Suprapubic skin (tissue), 4 donors: Measurements from ENCODE around the gene RUNX1. TPM values are rescaled to one million over a fixed set of nuclear protein-coding genes. Genes with fewer than 3 reads are reported as not detected.

Experiments used
- DNase-seq, 2 donors: peaks; one replicate each; pipeline ENCODE4 v3.0.0-alpha.2; 2019; ENCODE audit warnings: low spot score in 2 of 2
- H3K27ac ChIP-seq: fragments of 200-600 bp; sonication (generic); one replicate; pipeline ENCODE4 v1.5.1; 2019
- H3K27me3 ChIP-seq: fragments of 200-600 bp; sonication (generic); one replicate; pipeline ENCODE4 v1.5.1; 2019
- H3K36me3 ChIP-seq: fragments of 200-600 bp; sonication (generic); one replicate; pipeline ENCODE4 v1.5.1; 2019
- H3K4me1 ChIP-seq: fragments of 200-600 bp; sonication (generic); one replicate; pipeline ENCODE4 v1.5.1; 2019
- H3K4me3 ChIP-seq: fragments of 200-600 bp; sonication (generic); one replicate; pipeline ENCODE4 v1.5.1; 2019; ENCODE audit warnings: mild to moderate bottlenecking
- H3K9me3 ChIP-seq: fragments of 200-600 bp; sonication (generic); one replicate; pipeline ENCODE4 v1.5.1; 2019
- CTCF ChIP-seq, 2 donors: fragments of 200-600 bp in 1 of 2; fragments of 450-650 bp in 1 of 2; sonication (generic) in 1 of 2; IDR thresholded peaks; one replicate each; pipeline ENCODE4 v1.5.1; 2016 to 2019; ENCODE audit warnings: antibody characterized with exemption in 2 of 2, mild to moderate bottlenecking in 1 of 2, moderate library complexity in 1 of 2
- EP300 ChIP-seq: sonication (generic); formaldehyde crosslinking; IDR thresholded peaks from one replicate; pipeline ENCODE4 v1.6.1; 2017; ENCODE audit warnings: antibody characterized with exemption
- POLR2A ChIP-seq, 2 donors: fragments of 450-650 bp; IDR thresholded peaks; one replicate each; pipeline ENCODE4 v1.6.1; 2017; ENCODE audit warnings: antibody characterized with exemption in 2 of 2, mild to moderate bottlenecking in 2 of 2, moderate library complexity in 2 of 2
- POLR2AphosphoS5 ChIP-seq, 3 donors: sonication (generic); formaldehyde crosslinking; IDR thresholded peaks; one replicate each; pipeline ENCODE4 v1.6.1; 2017; ENCODE audit warnings: antibody characterized with exemption in 3 of 3
- WGBS: methylation state at CpG from one replicate; pipeline ENCODE4 v1.1.5; 2018; 5-methylcytosine and 5-hydroxymethylcytosine counted together
- total RNA-seq, 4 donors: library from RNA; depleted of rRNA; stranded (reverse); fragments of >200 nt; gene quantifications; one replicate each; pipeline ENCODE4 v1.1.0, GENCODE V29; 2016

RUNX1 gene
- total RNA-seq, 4 donors from 2014 or later: 15.4 to 26.7 (median 20.5) TPM

DNA sequence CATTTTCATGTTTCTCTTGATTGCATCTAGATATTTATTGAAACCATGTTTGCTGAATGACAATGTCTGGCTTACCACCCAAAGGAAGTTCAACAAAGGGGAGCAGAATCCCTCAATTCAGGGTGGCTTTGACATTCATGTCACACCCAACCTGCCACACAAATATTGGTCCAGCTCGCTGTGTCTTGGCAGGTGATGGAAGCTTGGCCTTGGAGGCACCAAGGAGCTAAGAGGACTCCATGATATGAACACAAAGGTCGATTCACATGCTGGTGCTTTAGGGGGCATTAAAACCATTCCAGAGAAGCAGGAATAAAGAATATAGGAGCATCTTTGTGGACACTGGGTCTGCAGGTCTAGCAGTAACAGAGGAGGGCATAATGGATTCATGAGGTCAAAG, 114.8 kb downstream of the RUNX1 start:
- WGBS: 81% methylated on average over 2 of the region's 2 CpGs
- TF ChIP-seq CTCF (IDR thresholded peaks at IDR 0.05) (no peak), POLR2AphosphoS5 (IDR thresholded peaks at IDR 0.05) (no peak), EP300 (no peak), POLR2A (IDR thresholded peaks at IDR 0.05) (no peak)
- no peaks in the 10 kb centered on the region for H3K27me3 ChIP-seq
- DNase-seq: no peak
- H3K4me3 ChIP-seq: no peak overlapping the region
- no peak overlapping the region for H3K27ac ChIP-seq
- H3K4me1 ChIP-seq: peaks cover 9% of the 10 kb centered on the region
- no peaks in the 10 kb centered on the region for H3K36me3 ChIP-seq
- H3K9me3 ChIP-seq: no peaks in the 10 kb centered on the region

DNA sequence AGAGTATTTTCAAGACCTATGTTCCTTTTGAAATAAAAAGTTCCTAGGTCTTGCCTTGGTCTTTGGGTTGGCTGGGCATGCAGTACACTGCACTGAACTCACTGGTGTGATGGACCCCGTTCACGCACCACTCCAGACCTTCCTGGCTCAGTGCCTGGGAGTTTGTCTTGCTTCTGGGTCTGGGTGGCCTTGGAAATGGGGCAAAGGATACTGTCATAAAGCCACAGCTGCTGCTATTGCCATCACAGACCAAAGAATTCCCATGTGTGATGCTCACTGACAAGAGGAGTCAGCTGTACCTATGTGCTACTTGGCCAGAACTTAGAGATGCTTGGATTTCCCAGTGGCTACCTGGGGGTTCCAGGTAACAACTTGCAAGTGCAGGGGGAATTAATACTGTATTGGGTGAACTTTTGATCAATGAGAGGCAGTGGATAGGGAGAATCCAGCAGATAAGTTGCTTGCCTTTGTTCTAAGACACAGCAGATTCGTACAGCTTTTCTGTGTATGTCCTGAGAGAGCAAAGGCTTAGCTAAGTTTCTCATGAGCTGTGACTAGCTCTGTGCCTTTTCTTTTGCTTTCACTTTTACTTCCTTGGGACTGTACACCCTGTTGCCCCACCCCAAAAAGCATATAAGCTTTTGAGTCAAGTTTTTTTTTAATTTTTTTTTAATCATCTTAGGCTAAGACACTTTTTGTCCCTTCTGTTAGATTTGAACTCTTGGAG, 115.3 kb downstream of the RUNX1 start:
- no peaks in the 10 kb centered on the region for H3K36me3 ChIP-seq
- H3K9me3 ChIP-seq: no peaks in the 10 kb centered on the region
- no peak for DNase-seq
- H3K4me1 ChIP-seq: peaks cover 9% of the 10 kb centered on the region
- H3K4me3 ChIP-seq: no peak overlapping the region
- no peaks in the 10 kb centered on the region for H3K27me3 ChIP-seq
- no peak overlapping the region for H3K27ac ChIP-seq
- no peak for TF ChIP-seq CTCF (IDR thresholded peaks at IDR 0.05)
- WGBS: 72% methylated on average over 3 of the region's 3 CpGs

DNA sequence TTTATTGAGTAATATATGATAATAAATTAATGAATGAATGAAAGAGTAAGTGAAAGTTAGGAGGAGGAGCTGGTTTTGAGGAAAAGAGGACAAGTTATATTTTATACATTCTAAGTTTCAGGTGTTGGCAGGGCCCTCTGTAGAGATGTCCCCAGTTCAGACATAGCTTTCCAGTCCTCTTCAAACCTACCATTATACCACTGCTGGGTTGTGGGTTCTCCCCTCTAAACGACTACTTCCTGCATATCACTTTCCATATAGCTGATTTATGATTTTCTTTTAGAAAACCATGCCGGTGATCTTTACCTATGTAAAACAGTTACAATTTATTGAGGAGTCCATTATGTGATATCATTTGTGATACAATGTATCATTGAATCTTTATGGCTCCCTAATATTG, 116.9 kb downstream of the RUNX1 start:
- no peak overlapping the region for H3K4me3 ChIP-seq
- no peak for DNase-seq
- no peak for TF ChIP-seq EP300
- H3K27ac ChIP-seq: no peak overlapping the region
- no peaks in the 10 kb centered on the region for H3K36me3 ChIP-seq
- WGBS: 77% methylated on average over 2 of the region's 2 CpGs
- peaks cover 9% of the 10 kb centered on the region for H3K4me1 ChIP-seq
- H3K9me3 ChIP-seq: no peaks in the 10 kb centered on the region
- no peaks in the 10 kb centered on the region for H3K27me3 ChIP-seq

DNA sequence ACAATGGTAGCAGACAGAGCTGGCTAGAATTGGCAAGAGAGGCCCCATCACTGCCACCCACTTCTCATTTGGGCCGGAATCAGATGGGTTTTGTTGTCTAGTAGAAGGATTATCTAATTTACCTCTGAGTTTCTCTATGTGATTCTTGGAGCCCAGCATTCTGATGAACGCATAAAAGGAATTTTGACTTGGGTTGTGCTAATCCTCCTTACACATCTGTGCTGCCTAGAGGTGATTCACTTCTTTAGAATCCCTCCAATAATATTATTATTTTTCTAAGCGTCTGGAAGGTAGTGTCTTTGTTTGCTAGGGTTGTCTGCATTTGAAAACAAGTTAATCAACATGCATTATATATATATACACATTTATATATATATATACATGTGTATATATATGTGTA, 118.1 kb downstream of the RUNX1 start:
- no peak overlapping the region for H3K27ac ChIP-seq
- no peak for DNase-seq
- TF ChIP-seq POLR2A (IDR thresholded peaks at IDR 0.05) (no peak), CTCF (IDR thresholded peaks at IDR 0.05) (no peak), EP300 (no peak), POLR2AphosphoS5 (IDR thresholded peaks at IDR 0.05) (no peak)
- no peaks in the 10 kb centered on the region for H3K9me3 ChIP-seq
- H3K27me3 ChIP-seq: no peaks in the 10 kb centered on the region
- no peak overlapping the region for H3K4me3 ChIP-seq
- 53% methylated on average over 3 of the region's 3 CpGs for WGBS
- no peaks in the 10 kb centered on the region for H3K36me3 ChIP-seq
- H3K4me1 ChIP-seq: no peaks in the 10 kb centered on the region

- no peaks in the 10 kb centered on the region for H3K4me1 ChIP-seq
- H3K9me3 ChIP-seq: no peaks in the 10 kb centered on the region
- no peak for DNase-seq
- no peaks in the 10 kb centered on the region for H3K27me3 ChIP-seq
- H3K27ac ChIP-seq: no peak overlapping the region
- TF ChIP-seq CTCF (IDR thresholded peaks at IDR 0.05) (no peak), POLR2AphosphoS5 (IDR thresholded peaks at IDR 0.05) (no peak), EP300 (no peak), POLR2A (IDR thresholded peaks at IDR 0.05) (no peak)
- no peak overlapping the region for H3K4me3 ChIP-seq
- H3K36me3 ChIP-seq: no peaks in the 10 kb centered on the region
- 91% methylated on average over 4 of the region's 4 CpGs for WGBS
Observed at GRCh38 chr21:34928637-34929036, 120.5 kb downstream of the RUNX1 start.

- H3K27ac ChIP-seq: no peak overlapping the region
- no peak overlapping the region for H3K4me3 ChIP-seq
- WGBS: 72% methylated on average over 2 of the region's 2 CpGs
- no peaks in the 10 kb centered on the region for H3K9me3 ChIP-seq
- no peaks in the 10 kb centered on the region for H3K27me3 ChIP-seq
- TF ChIP-seq POLR2A (IDR thresholded peaks at IDR 0.05) (no peak), EP300 (no peak), CTCF (IDR thresholded peaks at IDR 0.05) (no peak), POLR2AphosphoS5 (IDR thresholded peaks at IDR 0.05) (no peak)
- DNase-seq: no peak
- H3K4me1 ChIP-seq: no peaks in the 10 kb centered on the region
- H3K36me3 ChIP-seq: no peaks in the 10 kb centered on the region
Observed at GRCh38 chr21:34927992-34928391, 121.1 kb downstream of the RUNX1 start.
